ENCODE results near the gene IL36RN.
A peak's percentile ranks its signal among the peaks of the same experiment; 100 is the strongest.

Gene IL36RN

DNA sequence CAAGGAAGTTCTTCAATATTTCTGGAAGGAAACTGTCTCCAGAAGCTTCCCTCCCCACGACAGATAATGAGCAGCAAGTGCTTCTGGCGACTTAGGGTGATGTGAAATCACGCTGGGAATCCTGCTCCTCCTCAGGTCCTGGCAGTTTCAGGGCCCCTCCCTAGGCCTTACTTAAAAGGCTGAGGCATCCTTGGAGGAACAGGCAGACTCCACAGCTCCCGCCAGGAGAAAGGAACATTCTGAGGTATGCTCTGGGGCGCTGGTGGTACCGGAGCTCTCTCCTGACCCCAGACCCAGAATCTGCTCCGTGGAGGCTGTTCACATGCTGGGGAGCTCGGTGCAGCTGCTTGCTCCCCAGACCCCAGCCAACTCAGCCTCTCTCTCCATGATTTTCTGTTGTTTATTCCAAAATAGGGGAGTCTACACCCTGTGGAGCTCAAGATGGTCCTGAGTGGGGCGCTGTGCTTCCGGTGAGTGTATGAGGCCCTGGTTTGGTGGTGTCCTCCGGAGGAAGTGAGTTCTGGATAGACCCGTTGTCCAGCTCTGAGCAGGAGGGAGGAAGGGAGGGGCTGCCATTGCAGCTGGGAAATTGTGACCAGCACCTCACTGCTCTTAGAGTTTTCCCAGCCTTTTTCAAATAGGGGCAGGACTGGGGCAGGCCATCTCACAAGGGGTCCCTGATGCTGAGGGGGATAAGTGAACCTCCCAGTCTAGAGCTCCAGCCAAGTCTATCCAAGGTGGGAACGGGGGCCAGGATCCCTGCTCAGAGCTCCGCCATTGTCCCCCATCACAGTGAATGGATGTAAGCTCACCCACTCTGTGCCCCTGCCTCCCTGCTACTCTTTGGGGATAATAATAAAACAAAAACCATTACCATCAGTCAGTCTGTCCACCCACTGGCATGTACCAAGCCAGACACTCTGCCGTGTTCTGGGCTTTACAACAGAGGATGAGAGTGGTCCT lies at the start of gene IL36RN:
Gene IL36RN, plus strand, starts transcription at position 201 of the 963 bp plus-strand sequence. Its CDS starts 241 bp downstream, at position 442.
- DNase-seq (ENCODE audit: low spot score): no peak
- POLR2A ChIA-PET (ENCODE audit: low non-redundant PET): no interaction called here
- no peak within 1 kb of the TSS for H3K27ac ChIP-seq
- TF ChIP-seq, protein P1, sequence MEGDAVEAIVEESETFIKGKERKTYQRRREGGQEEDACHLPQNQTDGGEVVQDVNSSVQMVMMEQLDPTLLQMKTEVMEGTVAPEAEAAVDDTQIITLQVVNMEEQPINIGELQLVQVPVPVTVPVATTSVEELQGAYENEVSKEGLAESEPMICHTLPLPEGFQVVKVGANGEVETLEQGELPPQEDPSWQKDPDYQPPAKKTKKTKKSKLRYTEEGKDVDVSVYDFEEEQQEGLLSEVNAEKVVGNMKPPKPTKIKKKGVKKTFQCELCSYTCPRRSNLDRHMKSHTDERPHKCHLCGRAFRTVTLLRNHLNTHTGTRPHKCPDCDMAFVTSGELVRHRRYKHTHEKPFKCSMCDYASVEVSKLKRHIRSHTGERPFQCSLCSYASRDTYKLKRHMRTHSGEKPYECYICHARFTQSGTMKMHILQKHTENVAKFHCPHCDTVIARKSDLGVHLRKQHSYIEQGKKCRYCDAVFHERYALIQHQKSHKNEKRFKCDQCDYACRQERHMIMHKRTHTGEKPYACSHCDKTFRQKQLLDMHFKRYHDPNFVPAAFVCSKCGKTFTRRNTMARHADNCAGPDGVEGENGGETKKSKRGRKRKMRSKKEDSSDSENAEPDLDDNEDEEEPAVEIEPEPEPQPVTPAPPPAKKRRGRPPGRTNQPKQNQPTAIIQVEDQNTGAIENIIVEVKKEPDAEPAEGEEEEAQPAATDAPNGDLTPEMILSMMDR (conservative IDR thresholded peaks at IDR 0.05; ENCODE audit: low read depth): no peak
- CTCF ChIA-PET: interaction anchor here (0.9 kb wide), 1 partner anchor 20 kb away, joined by 3 read pairs; no protein-coding TSS in a partner anchor

DNA sequence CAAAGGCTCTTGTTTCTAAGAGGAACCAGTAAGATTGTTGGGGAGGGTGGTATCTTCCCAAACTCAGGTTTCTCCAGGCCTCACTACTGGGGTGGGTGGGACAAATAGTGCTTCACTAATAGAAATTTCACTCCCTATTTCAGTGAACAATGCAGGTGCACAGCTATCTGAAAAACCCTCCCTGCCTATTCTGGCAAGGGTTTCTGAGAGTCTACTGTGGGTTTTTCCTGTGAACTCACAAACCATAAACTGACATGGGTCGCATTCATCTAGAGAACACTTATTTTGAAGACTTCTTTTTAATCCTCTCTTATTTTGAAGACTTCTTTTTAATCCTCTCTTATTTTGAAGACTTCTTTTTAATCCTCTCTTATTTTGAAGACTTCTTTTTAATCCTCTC lies 49.4 kb upstream of the IL36RN start:
- ChIA-PET POLR2A (ENCODE audit: low non-redundant PET) (no interaction called here), CTCF (no interaction called here)
- no peak overlapping the region for H3K27ac ChIP-seq
- TF ChIP-seq, protein P1 (conservative IDR thresholded peaks at IDR 0.05; ENCODE audit: low read depth): no peak
- DNase-seq (ENCODE audit: low spot score): no peak

DNA sequence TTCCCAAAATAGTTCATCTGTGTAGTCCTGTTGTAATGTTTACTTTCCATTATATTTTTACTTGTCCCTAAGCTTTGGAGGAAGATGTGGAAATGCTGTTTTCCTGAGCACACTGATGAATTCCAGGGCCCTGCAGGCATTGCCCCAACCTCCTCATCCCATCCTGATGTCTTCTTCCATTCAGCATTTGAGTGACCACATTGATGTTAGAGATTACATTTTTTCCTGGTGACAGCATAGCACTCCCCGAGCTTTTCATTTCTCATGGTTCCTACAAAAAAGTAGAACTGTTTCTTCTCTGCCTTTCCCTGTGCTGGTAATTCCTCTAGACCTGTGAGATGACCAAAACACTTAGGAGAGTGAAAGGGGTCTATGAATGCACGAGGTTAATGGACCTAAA lies 48.9 kb upstream of the IL36RN start:
- DNase-seq (ENCODE audit: low spot score): no peak
- POLR2A ChIA-PET (ENCODE audit: low non-redundant PET): no interaction called here
- CTCF ChIA-PET: no interaction called here
- TF ChIP-seq, protein P1 (conservative IDR thresholded peaks at IDR 0.05; ENCODE audit: low read depth): no peak
- H3K27ac ChIP-seq: no peak overlapping the region

DNA sequence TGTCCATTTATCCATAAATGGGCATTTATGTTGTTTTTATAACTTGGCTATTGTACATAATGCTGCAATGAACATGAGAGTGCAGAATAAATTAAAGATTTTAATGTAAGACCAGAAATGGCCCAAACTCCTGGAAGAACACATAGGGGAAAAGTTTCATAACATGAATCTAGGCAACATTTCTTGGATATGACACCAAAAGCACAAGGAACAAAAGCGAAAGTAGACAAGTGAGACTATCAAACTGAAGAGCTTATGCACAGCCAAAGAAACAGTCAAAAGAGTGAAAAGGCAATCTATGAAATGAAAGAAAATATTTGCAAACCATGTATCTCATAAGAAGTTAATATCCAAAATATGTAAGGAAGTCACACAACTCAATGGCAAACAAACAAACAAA lies 47.9 kb upstream of the IL36RN start:
- H3K27ac ChIP-seq: no peak overlapping the region
- ChIA-PET CTCF (no interaction called here), POLR2A (ENCODE audit: low non-redundant PET) (no interaction called here)
- TF ChIP-seq, protein P1 (conservative IDR thresholded peaks at IDR 0.05; ENCODE audit: low read depth): no peak
- no peak for DNase-seq (ENCODE audit: low spot score)

DNA sequence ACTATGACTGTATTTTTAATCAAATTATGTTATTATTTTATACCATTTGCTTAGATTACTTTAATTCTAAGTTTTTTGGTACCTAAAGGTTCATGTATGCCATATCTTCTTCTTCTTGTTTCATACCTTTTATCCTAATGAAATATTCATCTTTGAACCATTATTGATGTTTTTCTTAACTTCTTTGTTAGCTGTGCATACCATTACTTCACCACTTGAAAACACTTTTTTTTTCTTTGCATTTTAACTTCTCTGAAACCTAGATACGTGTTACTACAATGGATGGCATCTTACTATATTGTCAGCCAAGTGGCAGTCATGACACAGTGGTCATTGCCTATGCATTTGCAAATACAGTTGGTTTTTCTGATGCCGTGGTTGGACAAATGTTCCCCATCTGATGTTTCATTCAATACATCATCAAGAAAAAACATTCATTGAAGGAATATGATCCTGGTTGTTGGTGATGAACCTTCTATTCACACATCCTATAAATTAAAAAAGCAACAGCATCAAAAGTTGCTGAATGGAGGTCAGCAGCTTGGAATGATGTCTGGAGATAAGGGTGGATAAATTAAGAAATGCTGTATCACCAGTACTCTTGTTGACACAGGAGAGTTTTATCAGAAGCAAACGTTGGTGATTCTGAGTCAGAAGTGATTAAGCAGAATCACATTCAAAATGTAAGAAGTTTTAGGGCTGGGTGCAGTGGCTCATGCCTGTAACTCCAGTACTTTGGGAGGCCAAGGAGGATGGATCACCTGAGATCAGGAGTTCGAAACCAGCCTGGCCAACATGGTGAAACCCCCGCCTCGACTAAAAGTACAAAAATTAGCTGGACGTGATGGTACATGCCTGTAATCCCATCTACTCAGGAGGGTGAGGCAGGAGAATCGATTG lies 46.3 kb upstream of the IL36RN start:
- TF ChIP-seq, protein P1 (conservative IDR thresholded peaks at IDR 0.05; ENCODE audit: low read depth): no peak
- DNase-seq (ENCODE audit: low spot score): peak; percentile 27
- CTCF ChIA-PET: no interaction called here
- no peak overlapping the region for H3K27ac ChIP-seq
- POLR2A ChIA-PET (ENCODE audit: low non-redundant PET): no interaction called here

DNA sequence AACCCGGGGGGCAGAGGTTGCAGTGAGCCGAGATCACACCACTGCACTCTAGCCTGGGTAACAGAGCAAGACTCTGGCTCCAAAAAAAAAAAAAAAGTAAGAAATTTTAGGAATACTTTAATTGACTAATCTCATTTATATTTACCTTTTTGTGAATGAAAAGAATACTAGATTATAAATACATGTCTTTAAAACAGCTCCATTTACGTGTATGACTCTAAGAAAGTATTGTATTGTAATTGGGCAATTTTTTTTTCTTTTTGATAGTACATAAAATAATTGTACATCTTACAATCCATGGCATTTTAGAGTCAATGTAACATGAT lies 45.7 kb upstream of the IL36RN start:
- no peak overlapping the region for H3K27ac ChIP-seq
- TF ChIP-seq, protein P1 (conservative IDR thresholded peaks at IDR 0.05; ENCODE audit: low read depth): no peak
- ChIA-PET POLR2A (ENCODE audit: low non-redundant PET) (no interaction called here), CTCF (interaction anchor here (0.6 kb wide), 1 partner anchor 1007 kb away, joined by 6 read pairs; no protein-coding TSS in a partner anchor)
- no peak for DNase-seq (ENCODE audit: low spot score)

Measured in RWPE1 (cell line).